GM12878 (cell line): ENCODE measurements around the gene COL20A1.

Source experiments
- MEF2B ChIP-seq: fragments of 450-650 bp; IDR thresholded peaks from 2 replicates; pipeline ENCODE4 v1.6.1; 2018; ENCODE audit warnings: mild to moderate bottlenecking, moderate library complexity; ENCODE audit not compliant: partially characterized antibody, poor library complexity, severe bottlenecking
- POLR2A ChIP-seq: IDR thresholded peaks from 2 replicates; pipeline ENCODE4 v1.6.1; 2011; ENCODE audit warnings: low read depth, mild to moderate bottlenecking, low read length
- USF2 ChIP-seq: IDR thresholded peaks from 2 replicates; pipeline ENCODE4 v1.6.1; 2011; ENCODE audit warnings: low read depth, low read length, improper control_type of control experiment, borderline replicate concordance
- TF ChIP-seq, protein P1 (sequence below), 3 experiments: IDR thresholded peaks in 2 of 3; conservative IDR thresholded peaks in 1 of 3; 2 replicates each; pipeline ENCODE4 v1.5.1; 2011; ENCODE audit warnings: low read depth in 3 of 3, low read length in 3 of 3, mild to moderate bottlenecking in 3 of 3, control low read depth in 2 of 3, moderate library complexity in 2 of 3, inconsistent platforms in 1 of 3, mixed read lengths in 1 of 3; ENCODE audit not compliant: control insufficient read depth in 2 of 3, insufficient read depth in 1 of 3; ENCODE audit errors: extremely low read depth in 1 of 3

DNA sequence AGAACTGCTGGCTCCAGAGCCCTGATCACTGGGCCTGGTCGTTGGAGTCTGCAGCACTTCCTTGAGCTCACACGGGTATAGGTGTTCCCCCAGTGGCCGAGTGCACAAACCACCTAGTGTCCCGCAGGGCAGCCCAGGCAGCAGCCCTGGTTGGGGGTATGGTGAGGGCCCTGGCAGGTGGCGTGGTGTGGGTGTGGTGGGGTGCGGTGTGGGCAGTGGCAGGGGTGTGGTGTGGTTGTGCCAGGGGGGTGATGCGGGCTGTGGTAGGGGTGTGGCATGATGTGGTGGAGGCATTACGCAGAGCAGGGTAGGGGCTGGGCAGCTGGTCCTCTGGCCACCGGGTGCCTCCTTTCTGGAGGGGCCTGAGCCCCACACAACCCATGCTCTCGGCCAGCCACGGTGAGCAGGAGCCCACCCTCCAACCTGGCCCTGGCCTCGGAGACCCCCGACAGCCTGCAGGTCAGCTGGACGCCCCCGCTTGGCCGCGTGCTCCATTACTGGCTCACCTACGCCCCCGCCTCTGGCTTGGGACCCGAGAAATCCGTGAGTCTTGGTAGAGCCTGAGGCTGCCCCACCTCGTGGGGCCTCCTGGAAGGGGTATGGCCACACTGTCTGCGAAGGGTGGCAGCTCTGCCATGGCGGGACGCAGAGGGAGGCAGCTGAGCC, 20.5 kb downstream of the COL20A1 start:
- TF ChIP-seq, protein P1, sequence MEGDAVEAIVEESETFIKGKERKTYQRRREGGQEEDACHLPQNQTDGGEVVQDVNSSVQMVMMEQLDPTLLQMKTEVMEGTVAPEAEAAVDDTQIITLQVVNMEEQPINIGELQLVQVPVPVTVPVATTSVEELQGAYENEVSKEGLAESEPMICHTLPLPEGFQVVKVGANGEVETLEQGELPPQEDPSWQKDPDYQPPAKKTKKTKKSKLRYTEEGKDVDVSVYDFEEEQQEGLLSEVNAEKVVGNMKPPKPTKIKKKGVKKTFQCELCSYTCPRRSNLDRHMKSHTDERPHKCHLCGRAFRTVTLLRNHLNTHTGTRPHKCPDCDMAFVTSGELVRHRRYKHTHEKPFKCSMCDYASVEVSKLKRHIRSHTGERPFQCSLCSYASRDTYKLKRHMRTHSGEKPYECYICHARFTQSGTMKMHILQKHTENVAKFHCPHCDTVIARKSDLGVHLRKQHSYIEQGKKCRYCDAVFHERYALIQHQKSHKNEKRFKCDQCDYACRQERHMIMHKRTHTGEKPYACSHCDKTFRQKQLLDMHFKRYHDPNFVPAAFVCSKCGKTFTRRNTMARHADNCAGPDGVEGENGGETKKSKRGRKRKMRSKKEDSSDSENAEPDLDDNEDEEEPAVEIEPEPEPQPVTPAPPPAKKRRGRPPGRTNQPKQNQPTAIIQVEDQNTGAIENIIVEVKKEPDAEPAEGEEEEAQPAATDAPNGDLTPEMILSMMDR (IDR thresholded peaks at IDR 0.05 in 2 of 3, conservative IDR thresholded peaks at IDR 0.05 in 1 of 3; ENCODE audit: control insufficient read depth in 2 of 3, extremely low read depth in 1 of 3, insufficient read depth in 1 of 3, low read depth in 3 of 3, low read length in 3 of 3), result no peak
- TF ChIP-seq POLR2A (no peak), MEF2B (no peak), USF2 (no peak)
